ENCODE results near the gene HSH2D.
A peak's percentile ranks its signal among the peaks of the same experiment; 100 is the strongest.

GRCh38 chr19:16118489-16119033 lies 24.9 kb upstream of the HSH2D start:
- TF ChIP-seq YY1 (IDR thresholded peaks at IDR 0.05; ENCODE audit: low read depth, low read length) (peak; percentile 81), POLR2A (IDR thresholded peaks at IDR 0.05; ENCODE audit: low read depth, low read length) (peak; percentile 80), JUND (IDR thresholded peaks at IDR 0.05; ENCODE audit: low read depth, low read length) (peak; percentile 76), FOS (IDR thresholded peaks at IDR 0.05; ENCODE audit: borderline replicate concordance, extremely low read depth, insufficient read length) (no peak), CHD1 (IDR thresholded peaks at IDR 0.05; ENCODE audit: low read depth, low read length) (no peak)
